ENCODE results near the gene NOPCHAP1. TPM values are rescaled to one million over a fixed set of nuclear protein-coding genes. Genes with fewer than 3 reads are reported as not detected.

Gene NOPCHAP1
- total and polyA plus RNA-seq, 7 donors, result 6.2 to 10.5 (median 9.0) TPM

- Histone ChIP-seq H3K27ac (no peak overlapping the region), H3K9me3 (no peaks in the 10 kb centered on the region), H3K27me3 (ENCODE audit: insufficient read depth in 3 of 3, low read length in 2 of 3) (no peaks in the 10 kb centered on the region), H3K4me3 (no peak overlapping the region), H3K36me3 (ENCODE audit: insufficient read depth in 1 of 2, low read depth in 1 of 2) (peaks cover 3 to 70% of the 10 kb centered on the region in 2 donors), H3K4me1 (peaks cover 12% of the 10 kb centered on the region)
- 45 to 64% (median 53%) methylated on average over 3 of the region's 3 CpGs for WGBS, 3 donors
- intact Hi-C loops (cut with DNase I), result no loop called here
- DNase-seq (no peak), ATAC-seq (no peak)
- no peak for TF ChIP-seq CTCF (IDR thresholded peaks at IDR 0.05)
Measured at GRCh38 chr12:104991565-104992128, 5.5 kb downstream of the NOPCHAP1 start.

DNA sequence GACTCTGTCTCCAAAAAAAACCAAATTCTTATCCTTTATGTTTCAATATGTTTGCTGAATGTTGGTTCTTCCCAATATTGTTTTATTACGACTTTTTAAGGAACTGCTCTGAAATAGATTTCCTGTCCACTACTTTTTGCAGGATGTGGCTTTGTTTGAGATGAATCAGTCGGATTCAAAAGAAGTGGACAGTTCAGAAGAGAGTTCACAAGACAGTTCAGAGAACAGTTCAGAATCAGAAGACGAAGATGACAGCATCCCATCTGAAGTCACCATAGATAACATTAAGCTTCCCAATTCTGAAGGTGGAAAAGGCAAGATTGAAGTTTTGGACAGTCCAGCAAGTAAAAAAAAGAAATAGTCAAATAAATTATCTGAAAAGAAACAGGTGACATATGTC, 8.2 kb downstream of the NOPCHAP1 start:
- intact Hi-C loops (cut with DNase I), result no loop called here
- no peaks in the 10 kb centered on the region for H3K9me3 ChIP-seq
- no peak overlapping the region for H3K4me3 ChIP-seq
- DNase-seq (no peak), ATAC-seq (no peak)
- H3K4me1 ChIP-seq, result no peaks in the 10 kb centered on the region
- no peak for TF ChIP-seq CTCF (IDR thresholded peaks at IDR 0.05)
- H3K27me3 ChIP-seq (ENCODE audit: insufficient read depth in 3 of 3, low read length in 2 of 3), result no peaks in the 10 kb centered on the region
- H3K27ac ChIP-seq, result no peak overlapping the region
- peaks cover 3 to 84% of the 10 kb centered on the region in 2 donors for H3K36me3 ChIP-seq (ENCODE audit: insufficient read depth in 1 of 2, low read depth in 1 of 2)
- WGBS, 3 donors, result 72 to 87% (median 80%) methylated on average over 3 of the region's 3 CpGs

DNA sequence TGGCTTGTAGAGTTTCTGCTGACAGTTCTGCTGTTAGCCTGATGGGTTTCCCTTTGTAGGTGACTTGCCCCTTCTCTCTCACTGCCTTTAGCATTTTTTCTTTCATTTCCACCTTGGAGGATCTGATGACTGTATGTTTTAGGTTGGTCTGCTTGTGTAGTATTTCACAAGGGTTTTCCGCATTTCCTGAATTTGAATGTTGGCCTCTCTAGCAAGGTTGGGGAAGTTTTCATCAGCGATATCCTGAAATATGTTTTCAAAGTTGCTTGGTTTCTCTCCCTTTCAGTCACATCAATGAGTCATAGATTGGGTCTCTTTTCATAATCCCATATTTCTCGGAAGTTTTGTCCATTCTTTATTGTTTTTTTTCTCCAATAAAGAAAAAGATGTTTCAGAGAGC, 11.4 kb downstream of the NOPCHAP1 start:
- H3K27me3 ChIP-seq (ENCODE audit: insufficient read depth in 3 of 3, low read length in 2 of 3), result no peaks in the 10 kb centered on the region
- H3K27ac ChIP-seq, result no peak overlapping the region
- intact Hi-C loops (cut with DNase I), result no loop called here
- H3K4me3 ChIP-seq, result no peak overlapping the region
- H3K36me3 ChIP-seq (ENCODE audit: insufficient read depth in 1 of 2, low read depth in 1 of 2), result peaks cover 3 to 82% of the 10 kb centered on the region in 2 donors
- ATAC-seq (no peak), DNase-seq (no peak)
- no peaks in the 10 kb centered on the region for H3K9me3 ChIP-seq
- TF ChIP-seq CTCF (IDR thresholded peaks at IDR 0.05), result no peak
- WGBS, 3 donors, result 93 to 98% (median 96%) methylated on average over 3 of the region's 3 CpGs
- H3K4me1 ChIP-seq, result peaks cover 7% of the 10 kb centered on the region

GRCh38 chr12:104998423-104999346, 12.6 kb downstream of the NOPCHAP1 start:
- peaks cover 4 to 83% of the 10 kb centered on the region in 2 donors for H3K36me3 ChIP-seq (ENCODE audit: insufficient read depth in 1 of 2, low read depth in 1 of 2)

More at GRCh38 chr12:104998423-104999346, 12.6 kb downstream of the NOPCHAP1 start:
- WGBS, 3 donors, result 80 to 83% (median 81%) methylated on average over 15 of the region's 15 CpGs
- ATAC-seq (no peak), DNase-seq (no peak)
- no peaks in the 10 kb centered on the region for H3K9me3 ChIP-seq
- no peak overlapping the region for H3K4me3 ChIP-seq
- H3K4me1 ChIP-seq, result peaks cover 7% of the 10 kb centered on the region
- TF ChIP-seq CTCF (IDR thresholded peaks at IDR 0.05), result no peak
- no peak overlapping the region for H3K27ac ChIP-seq
- H3K27me3 ChIP-seq (ENCODE audit: insufficient read depth in 3 of 3, low read length in 2 of 3), result no peaks in the 10 kb centered on the region
- intact Hi-C loops (cut with DNase I), result no loop called here

Measured in psoas muscle (tissue), 8 donors.